ENCODE data around the gene DYDC2.

DYDC2 gene

DNA sequence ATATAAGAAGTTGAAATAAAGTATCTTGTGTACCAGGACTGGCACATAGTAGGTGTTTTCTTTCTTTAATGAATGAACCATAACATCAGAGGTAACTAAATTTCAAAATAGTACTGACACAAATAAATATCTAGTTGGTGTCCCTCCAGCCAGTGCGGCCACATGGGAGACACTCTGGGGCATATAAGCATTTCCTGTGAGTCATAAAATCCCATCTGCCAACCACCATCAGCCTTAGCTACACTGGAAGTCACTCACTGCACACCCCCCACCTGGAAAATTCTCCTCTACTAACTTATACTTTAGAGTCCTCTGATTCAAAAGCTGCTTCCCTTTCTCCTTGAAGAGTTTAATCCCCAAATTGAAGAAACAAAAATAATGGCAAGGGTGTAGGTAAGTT lies 32.5 kb upstream of the DYDC2 start:
- Histone ChIP-seq H3K36me3 (no peaks in the 10 kb centered on the region), H3K27me3 (no peaks in the 10 kb centered on the region), H3K4me3 (ENCODE audit: low read depth in 1 of 2, low read length in 1 of 2) (no peak overlapping the region), H3K9me3 (no peaks in the 10 kb centered on the region), H3K27ac (no peak overlapping the region), H3K4me1 (ENCODE audit: control insufficient read depth in 1 of 2, insufficient read depth in 1 of 2, low read depth in 1 of 2, low read length in 1 of 2) (no peaks in the 10 kb centered on the region)
- TF ChIP-seq, protein P1, sequence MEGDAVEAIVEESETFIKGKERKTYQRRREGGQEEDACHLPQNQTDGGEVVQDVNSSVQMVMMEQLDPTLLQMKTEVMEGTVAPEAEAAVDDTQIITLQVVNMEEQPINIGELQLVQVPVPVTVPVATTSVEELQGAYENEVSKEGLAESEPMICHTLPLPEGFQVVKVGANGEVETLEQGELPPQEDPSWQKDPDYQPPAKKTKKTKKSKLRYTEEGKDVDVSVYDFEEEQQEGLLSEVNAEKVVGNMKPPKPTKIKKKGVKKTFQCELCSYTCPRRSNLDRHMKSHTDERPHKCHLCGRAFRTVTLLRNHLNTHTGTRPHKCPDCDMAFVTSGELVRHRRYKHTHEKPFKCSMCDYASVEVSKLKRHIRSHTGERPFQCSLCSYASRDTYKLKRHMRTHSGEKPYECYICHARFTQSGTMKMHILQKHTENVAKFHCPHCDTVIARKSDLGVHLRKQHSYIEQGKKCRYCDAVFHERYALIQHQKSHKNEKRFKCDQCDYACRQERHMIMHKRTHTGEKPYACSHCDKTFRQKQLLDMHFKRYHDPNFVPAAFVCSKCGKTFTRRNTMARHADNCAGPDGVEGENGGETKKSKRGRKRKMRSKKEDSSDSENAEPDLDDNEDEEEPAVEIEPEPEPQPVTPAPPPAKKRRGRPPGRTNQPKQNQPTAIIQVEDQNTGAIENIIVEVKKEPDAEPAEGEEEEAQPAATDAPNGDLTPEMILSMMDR (IDR thresholded peaks at IDR 0.05) = no peak

DNA sequence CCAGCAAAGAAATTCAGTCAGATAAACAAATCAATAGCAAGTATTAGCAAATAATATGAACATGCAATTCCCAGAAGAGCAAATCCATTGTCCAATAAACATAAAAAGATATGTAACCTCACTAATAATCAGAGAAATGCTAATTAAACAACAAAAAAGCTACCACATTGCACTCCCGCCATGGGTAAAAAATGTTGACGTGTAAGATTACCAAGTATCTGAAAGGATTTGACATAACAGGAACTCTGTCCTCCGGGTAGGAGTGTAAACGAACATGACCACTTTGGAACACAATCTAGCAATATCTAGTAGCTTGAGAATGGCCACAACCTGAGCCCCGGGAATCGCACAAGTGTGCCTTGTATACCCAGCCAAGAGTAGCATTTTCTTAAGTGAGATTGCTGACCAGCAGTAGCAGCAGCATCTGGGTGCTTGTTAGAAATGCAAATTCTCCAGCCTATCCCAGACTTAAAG lies 31.7 kb upstream of the DYDC2 start:
- no peaks in the 10 kb centered on the region for H3K4me1 ChIP-seq (ENCODE audit: control insufficient read depth in 1 of 2, insufficient read depth in 1 of 2, low read depth in 1 of 2, low read length in 1 of 2)
- TF ChIP-seq, protein P1 (IDR thresholded peaks at IDR 0.05) = no peak
- no peaks in the 10 kb centered on the region for H3K9me3 ChIP-seq
- H3K4me3 ChIP-seq (ENCODE audit: low read depth in 1 of 2, low read length in 1 of 2) = no peak overlapping the region
- no peaks in the 10 kb centered on the region for H3K27me3 ChIP-seq
- H3K27ac ChIP-seq = no peak overlapping the region
- H3K36me3 ChIP-seq = no peaks in the 10 kb centered on the region

DNA sequence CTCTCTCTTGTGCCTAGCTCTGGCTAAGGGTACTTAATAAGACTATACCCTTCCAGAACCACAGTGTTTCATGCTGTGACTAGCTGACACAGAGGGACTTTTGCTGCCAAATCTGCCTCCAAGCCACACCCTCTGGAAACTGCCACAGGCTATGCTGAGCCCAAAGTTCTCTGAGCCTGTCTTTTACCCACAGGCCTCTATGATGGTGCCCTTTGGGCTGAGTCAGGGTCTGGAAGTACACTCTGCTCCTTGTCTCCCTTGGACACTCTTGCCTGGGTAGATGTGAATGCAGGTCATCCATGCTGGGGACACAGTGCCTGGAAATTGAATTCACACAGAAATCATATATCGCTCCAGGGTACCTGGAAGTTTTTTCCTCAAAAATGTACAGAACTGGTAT lies 22.6 kb upstream of the DYDC2 start:
- TF ChIP-seq, protein P1 (IDR thresholded peaks at IDR 0.05) = no peak
- Histone ChIP-seq H3K27ac (no peak overlapping the region), H3K4me3 (ENCODE audit: low read depth in 1 of 2, low read length in 1 of 2) (no peak overlapping the region), H3K36me3 (no peaks in the 10 kb centered on the region), H3K4me1 (ENCODE audit: control insufficient read depth in 1 of 2, insufficient read depth in 1 of 2, low read depth in 1 of 2, low read length in 1 of 2) (no peaks in the 10 kb centered on the region), H3K9me3 (no peaks in the 10 kb centered on the region), H3K27me3 (no peaks in the 10 kb centered on the region)

DNA sequence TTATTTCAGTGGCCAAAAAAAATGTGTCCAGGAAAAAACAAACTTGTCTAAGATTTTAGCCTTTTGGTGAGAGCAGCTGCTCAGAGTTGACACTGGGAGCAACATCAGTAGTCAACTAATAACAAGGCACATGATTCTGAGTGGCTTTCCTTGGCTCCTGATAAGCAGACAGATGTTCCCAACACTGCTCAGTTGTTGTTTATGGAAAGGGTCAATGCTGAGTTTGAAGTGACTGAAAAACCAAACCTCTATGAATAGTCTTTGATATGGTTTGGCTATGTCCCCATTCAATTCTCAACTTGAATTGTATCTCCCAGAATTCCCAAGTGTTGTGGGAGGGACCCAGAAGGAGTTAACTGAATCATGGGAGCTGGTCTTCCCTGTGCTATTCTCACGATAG lies 12.3 kb upstream of the DYDC2 start:
- Histone ChIP-seq H3K27ac (no peak overlapping the region), H3K36me3 (no peaks in the 10 kb centered on the region), H3K27me3 (no peaks in the 10 kb centered on the region), H3K9me3 (no peaks in the 10 kb centered on the region), H3K4me3 (ENCODE audit: low read depth in 1 of 2, low read length in 1 of 2) (no peak overlapping the region), H3K4me1 (ENCODE audit: control insufficient read depth in 1 of 2, insufficient read depth in 1 of 2, low read depth in 1 of 2, low read length in 1 of 2) (no peaks in the 10 kb centered on the region)
- TF ChIP-seq, protein P1 (IDR thresholded peaks at IDR 0.05) = no peak

DNA sequence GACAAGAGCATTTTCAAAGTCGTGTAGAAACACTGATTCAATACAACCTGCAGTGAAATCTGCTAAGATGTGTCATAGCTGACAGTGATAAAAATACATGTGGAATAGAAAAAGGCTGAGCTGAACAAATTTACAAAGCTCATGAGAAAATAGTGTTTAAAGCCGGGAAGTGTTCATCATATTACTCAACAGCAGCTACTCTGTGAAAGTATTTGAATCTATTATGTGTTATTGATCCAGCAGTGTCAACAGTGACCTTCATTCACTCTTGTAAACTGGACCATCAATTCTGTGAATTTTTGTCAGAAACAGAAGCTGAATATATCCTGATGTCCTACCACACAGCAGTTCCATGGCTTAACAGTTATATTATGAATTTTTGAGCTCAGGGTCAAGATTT lies 11.7 kb upstream of the DYDC2 start:
- no peaks in the 10 kb centered on the region for H3K36me3 ChIP-seq
- no peaks in the 10 kb centered on the region for H3K4me1 ChIP-seq (ENCODE audit: control insufficient read depth in 1 of 2, insufficient read depth in 1 of 2, low read depth in 1 of 2, low read length in 1 of 2)
- H3K27ac ChIP-seq = no peak overlapping the region
- no peak overlapping the region for H3K4me3 ChIP-seq (ENCODE audit: low read depth in 1 of 2, low read length in 1 of 2)
- TF ChIP-seq, protein P1 (IDR thresholded peaks at IDR 0.05) = no peak
- H3K27me3 ChIP-seq = no peaks in the 10 kb centered on the region
- H3K9me3 ChIP-seq = no peaks in the 10 kb centered on the region

DNA sequence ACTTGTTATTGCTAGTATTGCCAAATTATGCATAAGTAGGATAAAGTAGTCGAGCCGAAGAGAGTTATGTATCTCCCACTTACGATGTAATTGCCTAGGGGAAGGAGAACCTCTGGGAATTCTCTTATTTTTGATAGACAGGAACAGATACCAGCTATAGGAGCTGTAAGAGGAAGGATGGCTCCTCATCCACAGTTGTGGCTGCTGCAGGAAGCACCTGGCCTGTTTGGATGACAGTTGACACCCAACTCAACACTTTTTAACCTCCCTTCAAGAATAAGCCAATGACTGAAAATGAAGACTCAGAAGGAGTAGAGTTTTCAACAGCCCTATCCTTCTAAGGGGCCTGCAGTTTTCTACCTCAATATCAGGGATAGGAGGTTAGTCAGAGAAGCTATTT lies 6.3 kb upstream of the DYDC2 start:
- Histone ChIP-seq H3K27ac (no peak overlapping the region), H3K36me3 (no peaks in the 10 kb centered on the region), H3K27me3 (peaks cover 9% of the 10 kb centered on the region), H3K9me3 (no peaks in the 10 kb centered on the region), H3K4me1 (ENCODE audit: control insufficient read depth in 1 of 2, insufficient read depth in 1 of 2, low read depth in 1 of 2, low read length in 1 of 2) (no peaks in the 10 kb centered on the region), H3K4me3 (ENCODE audit: low read depth in 1 of 2, low read length in 1 of 2) (no peak overlapping the region)
- TF ChIP-seq, protein P1 (IDR thresholded peaks at IDR 0.05) = no peak
